Testis (tissue), 2 donors: ENCODE results near the gene FXYD3.
A peak's percentile ranks its signal among the peaks of the same experiment; 100 is the strongest.

Experiments used
- CTCF ChIP-seq, 3 experiments: fragments of 450-650 bp in 2 of 3; fragments of 200-600 bp in 1 of 3; sonication (generic) in 1 of 3; IDR thresholded peaks; one replicate each; pipeline ENCODE4 v1.5.1; 2016 to 2019; ENCODE audit warnings: antibody characterized with exemption in 3 of 3, mild to moderate bottlenecking in 2 of 3, moderate library complexity in 1 of 3
- POLR2A ChIP-seq: fragments of 450-650 bp; IDR thresholded peaks from one replicate; pipeline ENCODE4 v1.6.1; 2017; ENCODE audit warnings: antibody characterized with exemption, mild to moderate bottlenecking, moderate library complexity

GRCh38 chr19:35135389-35135909 is 19.8 kb downstream of the FXYD3 start:
- TF ChIP-seq CTCF (IDR thresholded peaks at IDR 0.05) (peak; percentile 83 to 87 (median 84)), POLR2A (no peak)
